DMS153 treated with DMSO at 0.1 percent for 48 hours (cell line): ENCODE results near the gene LRRC23.
"Not testable (repeated sequence)": the region's sequence is repeated elsewhere in the genome, so short reads cannot be mapped to it uniquely, and the experiment has no call there.

Experiments used
- DNase-seq: peaks from one replicate; lab custom pipeline; 2025; ENCODE audit not compliant: unreplicated experiment; lab: John Stamatoyannopoulos, UW

Gene LRRC23

GRCh38 chr12:6899837-6900519 is 4.6 kb upstream of the LRRC23 start:
- peak; percentile 41 for DNase-seq

DNA sequence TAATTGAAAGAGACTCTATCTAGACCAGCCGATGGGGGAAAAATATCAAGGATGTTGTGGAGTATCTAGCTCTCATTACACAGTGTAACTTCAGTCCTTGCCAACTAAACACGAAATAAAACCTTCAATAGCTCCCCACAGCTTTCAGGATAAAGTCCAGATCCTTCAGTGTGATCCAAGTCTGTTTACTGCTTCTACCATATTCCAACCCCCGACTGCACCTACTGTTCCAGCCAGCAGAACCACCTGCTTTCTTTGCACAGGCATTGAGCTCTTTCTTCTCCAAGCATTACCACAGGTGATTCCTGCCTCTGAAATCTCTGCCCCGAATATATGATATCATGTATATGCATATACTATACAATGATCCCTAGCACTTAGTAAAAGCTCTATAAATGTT is 2.2 kb upstream of the LRRC23 start:
- no peak for DNase-seq

- DNase-seq: no peak
Measured at GRCh38 chr12:6903722-6904121, 900 bp upstream of the LRRC23 start.

GRCh38 chr12:6905414-6906040 is 905 bp downstream of the LRRC23 start:
- no peak for DNase-seq

DNA sequence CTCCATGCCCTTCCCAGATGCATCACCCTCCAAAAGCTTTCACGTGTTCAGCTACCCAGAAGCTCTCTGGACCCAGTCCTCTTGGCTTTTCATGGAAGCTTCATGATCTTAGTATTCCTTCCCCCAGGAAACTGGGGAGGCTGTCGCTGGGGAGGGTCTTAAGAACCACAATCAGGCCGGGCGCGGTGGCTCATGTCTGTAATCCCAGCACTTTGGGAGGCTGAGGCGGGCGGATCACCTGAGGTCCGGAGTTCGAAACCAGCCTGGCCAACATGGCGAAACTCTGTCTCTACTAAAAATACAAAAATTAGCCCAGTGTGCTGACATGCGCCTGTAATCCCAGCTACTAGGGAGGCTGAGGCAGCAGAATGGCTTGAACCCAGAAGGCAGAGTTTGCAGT is 3.5 kb downstream of the LRRC23 start:
- not testable (repeated sequence) for DNase-seq

DNA sequence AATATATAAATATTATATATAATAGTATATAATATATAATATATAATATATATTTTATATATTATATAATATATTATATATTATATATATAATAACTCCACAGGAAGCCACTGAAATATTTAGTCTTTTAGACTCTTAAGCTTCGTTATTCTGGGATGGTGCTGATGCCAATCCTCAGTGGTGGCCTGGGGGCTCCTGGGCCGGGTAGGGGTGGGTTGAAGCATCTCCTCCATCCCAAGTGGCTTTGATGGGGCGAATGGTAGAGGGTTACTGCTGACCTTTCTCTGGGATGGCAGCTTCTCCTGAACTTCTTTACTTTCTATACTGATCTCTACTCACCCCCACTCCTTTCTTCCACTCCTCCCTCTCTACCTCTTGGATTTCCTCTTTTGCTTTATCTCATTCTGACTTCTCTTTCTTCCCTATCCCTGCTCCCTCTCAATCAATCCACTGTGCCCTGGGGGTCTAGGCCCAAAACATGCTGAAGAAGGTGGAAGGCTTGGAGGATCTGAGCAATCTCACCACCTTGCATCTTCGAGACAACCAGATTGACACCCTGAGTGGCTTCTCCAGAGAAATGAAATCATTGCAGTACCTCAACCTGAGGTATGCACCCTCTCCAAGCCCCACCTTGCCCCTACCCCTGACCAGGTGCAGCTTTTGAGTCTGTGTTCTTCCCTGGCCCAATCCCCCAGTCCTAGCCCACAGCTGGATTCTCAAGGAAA is 5.0 kb downstream of the LRRC23 start:
- no peak for DNase-seq

GRCh38 chr12:6912164-6912935 is 7.7 kb downstream of the LRRC23 start:
- DNase-seq: no peak

GRCh38 chr12:6914246-6914946 is 9.8 kb downstream of the LRRC23 start, which contains the start of gene ENO2:
ENO2 (plus strand) TSS chr12:6914580; CDS start chr12:6915833, 1,253 bp downstream.
- DNase-seq: peak; percentile 38

DNA sequence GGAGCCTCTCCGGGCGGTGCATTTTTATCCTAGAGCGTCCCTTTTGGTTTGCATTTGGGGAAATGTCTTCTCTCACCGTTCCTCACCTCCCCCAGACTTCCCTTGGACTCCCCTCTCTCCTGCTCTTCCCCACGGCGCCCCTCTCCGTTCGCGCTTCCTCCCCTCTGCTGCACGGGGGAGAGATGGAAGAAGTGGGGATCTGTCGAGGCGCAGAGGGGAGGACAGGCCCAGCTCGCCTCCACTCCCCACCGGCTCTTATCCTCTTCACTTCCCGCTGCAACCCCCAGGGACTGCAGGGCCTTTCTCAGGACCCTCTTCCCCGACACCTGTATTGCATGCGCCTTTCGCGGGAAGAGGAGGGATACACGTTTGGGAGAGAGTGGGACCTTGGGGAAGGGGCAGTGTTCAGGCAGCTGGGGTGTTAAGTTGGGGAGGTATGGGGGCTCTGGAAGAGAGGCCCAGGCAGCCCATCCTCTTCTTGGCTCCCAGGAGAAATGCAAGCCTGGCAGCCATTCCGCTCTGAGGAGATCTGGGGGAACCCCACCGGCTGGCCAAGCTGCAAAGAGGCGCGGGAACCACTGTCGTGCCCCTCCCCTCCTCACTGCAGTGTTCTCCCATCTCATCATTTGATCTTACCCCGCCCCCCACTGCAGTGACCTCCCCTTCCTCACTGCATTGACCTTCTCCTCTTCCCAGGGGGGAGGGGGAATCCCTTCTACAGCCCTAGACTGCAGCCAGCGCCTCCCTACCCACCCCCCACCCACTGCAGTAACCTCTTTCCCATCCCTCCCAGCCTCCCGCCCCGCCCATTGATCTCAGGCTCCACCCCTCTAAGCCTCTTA is 10.5 kb downstream of the LRRC23 start:
- DNase-seq: no peak

DNA sequence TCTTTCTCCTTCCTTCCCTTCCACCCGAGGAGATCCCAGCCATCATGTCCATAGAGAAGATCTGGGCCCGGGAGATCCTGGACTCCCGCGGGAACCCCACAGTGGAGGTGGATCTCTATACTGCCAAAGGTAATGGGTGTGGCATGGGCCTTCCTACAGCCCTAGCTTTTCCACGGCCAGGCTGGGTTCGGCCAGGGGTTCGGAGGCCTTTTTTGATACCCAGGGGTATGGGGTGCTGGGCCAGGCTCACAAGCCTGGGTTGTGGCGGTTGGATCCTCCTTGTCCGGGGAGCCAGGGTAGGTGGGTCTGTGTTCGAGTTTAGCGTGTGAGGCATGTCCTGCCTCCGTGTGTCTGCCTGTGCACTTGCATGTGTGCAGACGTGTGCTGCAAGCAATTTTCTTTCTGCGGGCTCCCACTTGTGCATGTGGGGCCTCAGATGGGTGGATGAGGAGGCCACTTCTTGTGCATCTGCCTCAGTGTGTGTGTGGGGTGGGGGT is 11.2 kb downstream of the LRRC23 start:
- DNase-seq: no peak

- DNase-seq: no peak
Measured at GRCh38 chr12:6916426-6917200, 12.0 kb downstream of the LRRC23 start.

- no peak for DNase-seq
Measured at GRCh38 chr12:6917491-6918231, 13.0 kb downstream of the LRRC23 start.

GRCh38 chr12:6919588-6919987 is 15.0 kb downstream of the LRRC23 start:
- DNase-seq: no peak

DNA sequence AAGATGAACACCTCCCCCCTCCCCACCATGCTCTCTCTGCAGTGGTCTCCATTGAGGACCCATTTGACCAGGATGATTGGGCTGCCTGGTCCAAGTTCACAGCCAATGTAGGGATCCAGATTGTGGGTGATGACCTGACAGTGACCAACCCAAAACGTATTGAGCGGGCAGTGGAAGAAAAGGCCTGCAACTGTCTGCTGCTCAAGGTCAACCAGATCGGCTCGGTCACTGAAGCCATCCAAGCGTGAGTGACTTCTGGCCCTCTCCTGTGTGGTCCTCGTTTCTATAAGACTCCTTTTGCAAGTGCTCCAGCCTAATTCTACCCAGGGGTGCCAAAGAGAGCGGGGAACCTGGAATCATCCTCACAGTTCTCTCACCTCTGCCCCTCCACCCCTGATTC is 16.9 kb downstream of the LRRC23 start:
- DNase-seq: no peak

GRCh38 chr12:6921996-6922946 is 17.6 kb downstream of the LRRC23 start:
- DNase-seq: no peak

GRCh38 chr12:6923003-6923732 is 18.5 kb downstream of the LRRC23 start:
- no peak for DNase-seq
